HCT116 (cell line): ENCODE results near the gene ASS1.

Source experiments
- EZH2 ChIP-seq: fragments of 200-600 bp; sonication (generic); IDR thresholded peaks from 2 replicates; pipeline ENCODE4 v1.6.1; 2017; ENCODE audit warnings: antibody characterized with exemption, mixed run types
- FOSL1 ChIP-seq: IDR thresholded peaks from 2 replicates; pipeline ENCODE4 v1.6.1; 2012; ENCODE audit warnings: low read depth
- POLR2A ChIP-seq: IDR thresholded peaks from 2 replicates; pipeline ENCODE4 v1.7.0; 2011; ENCODE audit warnings: borderline replicate concordance; ENCODE audit not compliant: insufficient read depth, insufficient read length; ENCODE audit errors: extremely low read depth
- POLR2AphosphoS5 ChIP-seq: IDR thresholded peaks from 2 replicates; pipeline ENCODE4 v1.6.1; 2011; ENCODE audit warnings: mild to moderate bottlenecking, low read depth, low read length, moderate library complexity
- REST ChIP-seq: IDR thresholded peaks from 2 replicates; pipeline ENCODE4 v1.6.1; 2012; ENCODE audit warnings: low read depth
- SP1 ChIP-seq: IDR thresholded peaks from 2 replicates; pipeline ENCODE4 v1.6.1; 2012; ENCODE audit warnings: low read depth
- ZNF274 ChIP-seq: fragments of 200-500 bp; sonication (Bioruptor generic); IDR thresholded peaks from 2 replicates; pipeline ENCODE4 v1.6.1; 2014; ENCODE audit warnings: mild to moderate bottlenecking, low read depth, low read length, inconsistent platforms
- TF ChIP-seq, protein P1 (sequence below), 3 experiments: fragments of 200-600 bp in 1 of 3; sonication (generic) in 1 of 3; IDR thresholded peaks in 2 of 3; conservative IDR thresholded peaks in 1 of 3; 2 replicates each; pipeline ENCODE4 v1.5.1; 2012 to 2017; ENCODE audit warnings: low read depth in 2 of 3, low read length in 2 of 3, antibody characterized with exemption in 1 of 3, borderline replicate concordance in 1 of 3, control low read depth in 1 of 3, mild to moderate bottlenecking in 1 of 3, mixed read lengths in 1 of 3, mixed run types in 1 of 3, moderate library complexity in 1 of 3; ENCODE audit not compliant: insufficient read depth in 1 of 3
- TF ChIP-seq, protein P2 (sequence below): IDR thresholded peaks from 2 replicates; pipeline ENCODE4 v1.6.1; 2012
- TF ChIP-seq, protein P3 (sequence below): IDR thresholded peaks from 2 replicates; pipeline ENCODE4 v1.6.1; 2012

DNA sequence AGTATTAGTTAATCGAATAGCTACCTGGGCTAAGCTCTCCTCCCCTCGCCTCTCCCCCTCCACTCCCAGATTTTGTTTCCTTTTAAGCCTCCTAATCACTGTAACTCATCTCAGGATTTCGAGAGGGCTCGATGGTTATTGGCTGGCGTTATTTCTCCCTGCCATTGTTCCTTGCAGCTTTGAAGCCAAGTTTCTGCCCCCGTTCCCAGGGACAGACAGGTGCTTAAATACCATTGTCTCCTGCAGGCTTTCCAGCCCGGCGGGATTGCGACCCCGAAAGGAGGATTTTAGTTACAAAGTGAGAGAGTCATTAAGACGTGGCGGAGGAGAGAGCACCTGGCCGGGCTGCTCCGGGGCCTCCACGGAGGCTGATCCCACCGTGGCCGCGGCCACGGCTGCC, 46.2 kb downstream of the ASS1 start:
- TF ChIP-seq REST (no peak), POLR2A (no peak), POLR2AphosphoS5 (no peak), EZH2 (no peak), SP1 (no peak), FOSL1 (no peak), ZNF274 (no peak)
- TF ChIP-seq, protein P1, sequence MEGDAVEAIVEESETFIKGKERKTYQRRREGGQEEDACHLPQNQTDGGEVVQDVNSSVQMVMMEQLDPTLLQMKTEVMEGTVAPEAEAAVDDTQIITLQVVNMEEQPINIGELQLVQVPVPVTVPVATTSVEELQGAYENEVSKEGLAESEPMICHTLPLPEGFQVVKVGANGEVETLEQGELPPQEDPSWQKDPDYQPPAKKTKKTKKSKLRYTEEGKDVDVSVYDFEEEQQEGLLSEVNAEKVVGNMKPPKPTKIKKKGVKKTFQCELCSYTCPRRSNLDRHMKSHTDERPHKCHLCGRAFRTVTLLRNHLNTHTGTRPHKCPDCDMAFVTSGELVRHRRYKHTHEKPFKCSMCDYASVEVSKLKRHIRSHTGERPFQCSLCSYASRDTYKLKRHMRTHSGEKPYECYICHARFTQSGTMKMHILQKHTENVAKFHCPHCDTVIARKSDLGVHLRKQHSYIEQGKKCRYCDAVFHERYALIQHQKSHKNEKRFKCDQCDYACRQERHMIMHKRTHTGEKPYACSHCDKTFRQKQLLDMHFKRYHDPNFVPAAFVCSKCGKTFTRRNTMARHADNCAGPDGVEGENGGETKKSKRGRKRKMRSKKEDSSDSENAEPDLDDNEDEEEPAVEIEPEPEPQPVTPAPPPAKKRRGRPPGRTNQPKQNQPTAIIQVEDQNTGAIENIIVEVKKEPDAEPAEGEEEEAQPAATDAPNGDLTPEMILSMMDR (IDR thresholded peaks at IDR 0.05 in 2 of 3, conservative IDR thresholded peaks at IDR 0.05 in 1 of 3; ENCODE audit: borderline replicate concordance in 1 of 3, insufficient read depth in 1 of 3, low read depth in 2 of 3, low read length in 2 of 3), result no peak
- TF ChIP-seq, protein P2, sequence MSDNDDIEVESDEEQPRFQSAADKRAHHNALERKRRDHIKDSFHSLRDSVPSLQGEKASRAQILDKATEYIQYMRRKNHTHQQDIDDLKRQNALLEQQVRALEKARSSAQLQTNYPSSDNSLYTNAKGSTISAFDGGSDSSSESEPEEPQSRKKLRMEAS, result no peak
- TF ChIP-seq, protein P3, sequence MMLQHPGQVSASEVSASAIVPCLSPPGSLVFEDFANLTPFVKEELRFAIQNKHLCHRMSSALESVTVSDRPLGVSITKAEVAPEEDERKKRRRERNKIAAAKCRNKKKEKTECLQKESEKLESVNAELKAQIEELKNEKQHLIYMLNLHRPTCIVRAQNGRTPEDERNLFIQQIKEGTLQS, result no peak
